GM18508 (cell line): ENCODE measurements around the gene PON3.

Source experiments
- ATAC-seq: cut with Tn5 transposase; IDR thresholded peaks from one replicate; pipeline ENCODE4 v1.9.1; 2021; ENCODE audit warnings: moderate number of reproducible peaks; ENCODE audit not compliant: insufficient read depth, unreplicated experiment

Gene PON3

DNA sequence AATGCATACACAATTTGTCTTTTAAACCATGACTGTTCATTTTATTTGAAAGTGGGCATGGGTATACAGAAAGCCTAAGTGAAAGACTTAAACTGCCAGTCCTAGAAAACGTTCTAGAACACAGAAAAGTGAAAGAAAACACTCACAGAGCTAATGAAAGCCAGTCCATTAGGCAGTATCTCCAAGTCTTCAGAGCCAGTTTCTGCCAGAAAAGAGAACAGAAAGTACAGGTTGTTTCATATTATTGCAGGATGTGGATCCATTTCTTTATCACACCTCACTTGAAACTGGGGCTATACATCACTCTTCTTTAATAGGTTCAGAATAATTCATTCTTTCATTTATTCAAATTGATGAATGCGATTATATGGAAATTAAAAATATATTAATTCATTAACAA, 79.6 kb downstream of the PON3 start:
- peak; percentile 73 for ATAC-seq

DNA sequence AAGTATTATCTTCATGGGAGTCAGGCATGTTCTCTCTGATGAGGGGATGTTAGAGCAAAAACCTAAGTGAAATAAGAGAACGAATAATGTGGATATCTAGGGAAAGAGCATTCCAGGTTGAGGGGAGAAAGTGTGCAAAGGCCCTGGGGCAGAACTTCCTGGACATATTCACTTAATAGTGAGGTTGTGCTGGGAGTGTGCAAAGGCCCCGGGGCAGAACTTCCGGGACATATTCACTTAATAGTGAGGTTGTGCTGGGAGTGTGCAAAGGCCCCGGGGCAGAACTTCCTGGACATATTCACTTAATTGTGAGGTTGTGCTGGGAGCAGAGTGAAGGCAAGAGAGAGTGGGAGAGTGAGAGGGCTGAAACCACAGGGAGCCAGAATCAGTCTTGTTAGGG, 83.6 kb downstream of the PON3 start:
- ATAC-seq, result no peak

DNA sequence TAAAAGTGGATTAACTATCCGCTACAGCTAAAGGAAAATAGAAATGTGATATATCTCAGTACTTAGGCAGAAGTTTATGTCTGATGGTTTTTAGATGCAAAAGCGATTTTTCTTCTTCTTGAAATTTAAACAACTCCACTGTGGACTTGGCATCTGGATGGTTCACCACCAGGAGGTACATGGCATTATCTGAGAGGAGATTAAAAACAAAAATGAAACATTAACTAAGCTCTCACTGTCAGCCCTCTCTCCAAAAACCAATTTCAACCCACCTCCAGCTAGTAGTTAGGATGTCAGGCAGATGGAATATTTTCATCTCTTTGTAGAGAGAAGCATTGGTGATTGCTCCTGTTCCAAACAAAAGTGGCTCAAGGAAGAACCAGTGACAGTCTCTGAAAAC, 84.8 kb downstream of the PON3 start:
- no peak for ATAC-seq

DNA sequence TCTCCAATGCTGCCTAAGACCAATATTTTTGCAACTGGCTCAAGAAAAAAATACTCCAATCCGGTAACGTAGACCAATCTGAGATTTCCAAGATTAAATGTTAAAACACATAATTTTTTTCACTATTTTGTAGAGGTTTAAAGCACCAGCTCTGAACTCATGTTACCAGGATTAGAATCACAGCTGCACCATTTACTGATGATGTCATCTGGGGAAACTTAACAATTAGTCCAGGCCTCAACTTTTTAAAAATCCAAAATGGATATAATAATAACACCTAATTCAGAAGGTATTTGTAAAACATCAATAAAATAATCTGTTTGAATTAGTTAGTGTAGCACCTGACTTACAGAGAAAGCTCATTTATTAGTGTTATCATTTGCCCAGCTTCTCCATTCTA, 86.2 kb downstream of the PON3 start:
- no peak for ATAC-seq
